ENCODE data around the gene MLH3. TPM values are rescaled to one million over a fixed set of nuclear protein-coding genes. Genes with fewer than 3 reads are reported as not detected.

MLH3 gene
- polyA plus RNA-seq, 1 experiment = 5.7 TPM

GRCh38 chr14:75060420-75060819 lies 9.2 kb upstream of the MLH3 start:
- ChIA-PET POLR2A (no interaction called here), CTCF (no interaction called here)
- Histone ChIP-seq H3K36me3 (ENCODE audit: control insufficient read depth, insufficient read depth, low read length) (no peaks in the 10 kb centered on the region), H3K27me3 (ENCODE audit: control insufficient read depth, insufficient read depth, low read length) (no peaks in the 10 kb centered on the region), H3K4me3 (ENCODE audit: low read depth, low read length) (no peak overlapping the region)
- TF ChIP-seq CTCF (IDR thresholded peaks at IDR 0.05; ENCODE audit: insufficient read depth, low read depth, low read length) = no peak
- DNase-seq (ENCODE audit: low read depth) = no peak

GRCh38 chr14:75059642-75060041 lies 8.4 kb upstream of the MLH3 start:
- ChIA-PET CTCF (no interaction called here), POLR2A (no interaction called here)
- peak; percentile 62 for DNase-seq (ENCODE audit: low read depth)
- no peaks in the 10 kb centered on the region for H3K36me3 ChIP-seq (ENCODE audit: control insufficient read depth, insufficient read depth, low read length)
- H3K4me3 ChIP-seq (ENCODE audit: low read depth, low read length) = no peak overlapping the region
- no peak for TF ChIP-seq CTCF (IDR thresholded peaks at IDR 0.05; ENCODE audit: insufficient read depth, low read depth, low read length)
- H3K27me3 ChIP-seq (ENCODE audit: control insufficient read depth, insufficient read depth, low read length) = no peaks in the 10 kb centered on the region

- Histone ChIP-seq H3K4me3 (ENCODE audit: low read depth, low read length) (no peak overlapping the region), H3K36me3 (ENCODE audit: control insufficient read depth, insufficient read depth, low read length) (no peaks in the 10 kb centered on the region), H3K27me3 (ENCODE audit: control insufficient read depth, insufficient read depth, low read length) (no peaks in the 10 kb centered on the region)
- CTCF ChIA-PET = interaction anchor here (0.6 kb wide), 1 partner anchor 13 kb away, joined by 3 read pairs; no protein-coding TSS in a partner anchor
- no peak for DNase-seq (ENCODE audit: low read depth)
- no peak for TF ChIP-seq CTCF (IDR thresholded peaks at IDR 0.05; ENCODE audit: insufficient read depth, low read depth, low read length)
- POLR2A ChIA-PET = no interaction called here
These were observed 3.2 kb upstream of the MLH3 start for GRCh38 chr14:75054421-75054820.

GRCh38 chr14:75053396-75054291 lies 2.4 kb upstream of the MLH3 start:
- CTCF ChIA-PET = no interaction called here
- H3K27me3 ChIP-seq (ENCODE audit: control insufficient read depth, insufficient read depth, low read length) = no peaks in the 10 kb centered on the region
- peak; percentile 77 for DNase-seq (ENCODE audit: low read depth)
- no peak overlapping the region for H3K4me3 ChIP-seq (ENCODE audit: low read depth, low read length)
- TF ChIP-seq CTCF (IDR thresholded peaks at IDR 0.05; ENCODE audit: insufficient read depth, low read depth, low read length) = no peak
- POLR2A ChIA-PET = no interaction called here
- H3K36me3 ChIP-seq (ENCODE audit: control insufficient read depth, insufficient read depth, low read length) = no peaks in the 10 kb centered on the region

GRCh38 chr14:75051556-75051899 lies 261 bp upstream of the MLH3 start:
- DNase-seq (ENCODE audit: low read depth) = no peak
- H3K36me3 ChIP-seq (ENCODE audit: control insufficient read depth, insufficient read depth, low read length) = no peaks in the 10 kb centered on the region
- ChIA-PET POLR2A (no interaction called here), CTCF (no interaction called here)
- no peak for TF ChIP-seq CTCF (IDR thresholded peaks at IDR 0.05; ENCODE audit: insufficient read depth, low read depth, low read length)
- no peak overlapping the region for H3K4me3 ChIP-seq (ENCODE audit: low read depth, low read length)
- H3K27me3 ChIP-seq (ENCODE audit: control insufficient read depth, insufficient read depth, low read length) = no peaks in the 10 kb centered on the region

Data from BJ (cell line).